Heart left ventricle (tissue), 13 donors: ENCODE data around the gene CEP112.

Experiments
- CTCF ChIP-seq, 12 donors: fragments of 200-600 bp; sonication (generic) in 4 of 12; IDR thresholded peaks; one replicate each; pipeline versions ENCODE4 v1.5.0 to v1.8.0; 2018 to 2022; ENCODE audit warnings: antibody characterized with exemption in 12 of 12, mild to moderate bottlenecking in 5 of 12
- POLR2A ChIP-seq, 2 donors: fragments of 450-650 bp; IDR thresholded peaks; one replicate each; pipeline ENCODE4 v1.6.1; 2017; ENCODE audit warnings: antibody characterized with exemption in 2 of 2, mild to moderate bottlenecking in 2 of 2, moderate library complexity in 2 of 2
- donor health status: ischemic (EF 13 %, LVEDD 7.1; RV severe dilation, severe dysfunction).
- donor health status: DM: no; HTN: yes; CAD: no.
- donor health status: DM: no; HTN: no; CAD: no.
- donor health status: ischemic (EF 25% LVEDD 6.9; RV normal size, moderate dysfunction).
- donor health status: ischemic (EF 25% LVEDD 5.7; RV mildly dilated, moderate dysfunction).
- donor health status: ischemic (EF 35%, LVEDD 5.7; RV mildly dilated, moderate dysfunction).
- donor health status: nonischemic (EF 11% LVEDD 7.7; RV severe dilation, severe dysfunction).
- donor health status: DM: yes; HTN: yes; CAD: no.
- donor health status: PGD.
- donor health status: ischemic (EF 29% LVEDD 5.4; RV normal size, mild dysfunction).
- donor health status: nonischemic (EF 23%, LVEDD 6.1; RV moderate dilation, normal function).

- no peak for TF ChIP-seq POLR2A (IDR thresholded peaks at IDR 0.05)
- TF ChIP-seq CTCF (IDR thresholded peaks at IDR 0.05) = no peak
These were observed 417.1 kb downstream of the CEP112 start for GRCh38 chr17:65774787-65775186.
